Chondrocyte (in vitro differentiated cells): ENCODE results near the gene NUDC. TPM values are rescaled to one million over a fixed set of nuclear protein-coding genes. Genes with fewer than 3 reads are reported as not detected.

Source experiments
- DNase-seq: peaks from one replicate; pipeline ENCODE4 v3.0.0; 2021; ENCODE audit warnings: mixed read lengths, low spot score
- H3K27ac Mint-ChIP-seq: one replicate; pipeline ENCODE4 v1.8.0; 2021; ENCODE audit warnings: mild to moderate bottlenecking, moderate library complexity, mixed read lengths; ENCODE audit not compliant: unreplicated experiment
- H3K27me3 Mint-ChIP-seq: 2 replicates; pipeline ENCODE4 v1.8.0; 2021; ENCODE audit warnings: low read depth, mixed read lengths
- H3K36me3 Mint-ChIP-seq: 2 replicates; pipeline ENCODE4 v1.8.0; 2021; ENCODE audit warnings: low read depth, mixed read lengths
- H3K4me1 Mint-ChIP-seq: 2 replicates; pipeline ENCODE4 v1.8.0; 2021; ENCODE audit warnings: low read depth, mild to moderate bottlenecking, mixed read lengths
- H3K4me3 Mint-ChIP-seq: one replicate; pipeline ENCODE4 v1.8.0; 2021; ENCODE audit warnings: mild to moderate bottlenecking, moderate library complexity, mixed read lengths; ENCODE audit not compliant: unreplicated experiment
- H3K9me3 Mint-ChIP-seq: 2 replicates; pipeline ENCODE4 v1.8.0; 2021; ENCODE audit warnings: low read depth, mixed read lengths
- CTCF ChIP-seq: fragments of 200-600 bp; sonication (generic); IDR thresholded peaks from 2 replicates; pipeline ENCODE4 v1.5.0; 2021; ENCODE audit warnings: antibody characterized with exemption, mild to moderate bottlenecking, moderate library complexity
- total RNA-seq: library from RNA; stranded (reverse); gene quantifications from 3 replicates; pipeline ENCODE4 v1.2.1, GENCODE V29; 2021

The NUDC gene
- total RNA-seq, 1 donor from 2014 or later = 44.4 TPM

- DNase-seq = no peak
- no peaks in the 10 kb centered on the region for H3K9me3 Mint-ChIP-seq
- H3K27me3 Mint-ChIP-seq = no peaks in the 10 kb centered on the region
- H3K4me1 Mint-ChIP-seq = peaks cover 75% of the 10 kb centered on the region
- no peak for TF ChIP-seq CTCF
- peak overlapping the region; percentile 83 for H3K4me3 Mint-ChIP-seq
- H3K27ac Mint-ChIP-seq = peak overlapping the region; percentile 65
- peaks cover 4% of the 10 kb centered on the region for H3K36me3 Mint-ChIP-seq
These were observed 74.5 kb downstream of the NUDC start for GRCh38 chr1:26996024-26996423.

Other genes with a start within 250 kb of the NUDC start
- 56.1 to 59.5 TPM (median 57.2 TPM) in 3 replicates for gene ARID1A, start 225.7 kb upstream of the NUDC start, total RNA-seq
- gene PIGV, start 133.8 kb upstream of the NUDC start, total RNA-seq = 11.2 to 15.8 TPM (median 12.4 TPM) in 3 replicates
- 20.2 to 27.8 TPM (median 25.5 TPM) in 3 replicates for gene ZDHHC18, start 95.1 kb upstream of the NUDC start, total RNA-seq
- gene SFN, start 58.6 kb upstream of the NUDC start, total RNA-seq = not detected in 3 replicates
- 19.8 to 22.0 TPM (median 21.7 TPM) in 3 replicates for gene GPN2, start 31.5 kb upstream of the NUDC start, total RNA-seq
- 13.7 to 14.1 TPM (median 13.7 TPM) in 3 replicates for gene GPATCH3, start 21.3 kb upstream of the NUDC start, total RNA-seq
- gene NR0B2, start 7.8 kb upstream of the NUDC start, total RNA-seq = not detected in 3 replicates
- gene KDF1, start 38.7 kb downstream of the NUDC start, total RNA-seq = not detected in 3 replicates
- 56.5 to 76.5 TPM (median 72.1 TPM) in 3 replicates for gene TRNP1, start 71.9 kb downstream of the NUDC start, total RNA-seq
- 15.2 to 39.1 TPM (median 38.1 TPM) in 3 replicates for gene TENT5B, start 91.1 kb downstream of the NUDC start, total RNA-seq
- gene SLC9A1, start 233.4 kb downstream of the NUDC start, total RNA-seq = 53.9 to 55.4 TPM (median 54.6 TPM) in 3 replicates